Keratinocyte (primary cell): ENCODE results near the gene NRXN2. TPM values are rescaled to one million over a fixed set of nuclear protein-coding genes. Genes with fewer than 3 reads are reported as not detected.

ENCODE experiments used
- DNase-seq: peaks from one replicate; pipeline ENCODE4 v3.0.0-alpha.2; 2011; ENCODE audit warnings: low read depth, missing footprints, low spot score
- FAIRE-seq: peaks from 2 replicates; lab custom pipeline; 2011; peaks lifted over from hg19 to GRCh38; lab: Jason Lieb, UNC
- H2AFZ ChIP-seq: 2 replicates; pipeline ENCODE4 v1.6.0; 2012; ENCODE audit warnings: low read length, control low read depth, inconsistent platforms; ENCODE audit not compliant: control insufficient read depth
- H3K27ac ChIP-seq: 2 replicates; pipeline ENCODE4 v1.5.1; 2011; ENCODE audit warnings: low read length; ENCODE audit not compliant: control insufficient read depth, insufficient read depth
- H3K27me3 ChIP-seq: 3 replicates; pipeline ENCODE4 v1.6.0; 2011; ENCODE audit warnings: low read length; ENCODE audit not compliant: control insufficient read depth, insufficient read depth; ENCODE audit errors: extremely low read depth
- H3K36me3 ChIP-seq, 2 experiments: 2 replicates in 1 of 2; 3 replicates in 1 of 2; pipeline ENCODE4 v1.5.1; 2011; ENCODE audit warnings: low read length in 2 of 2, mild to moderate bottlenecking in 1 of 2; ENCODE audit not compliant: control insufficient read depth in 2 of 2, insufficient read depth in 2 of 2; ENCODE audit errors: extremely low read depth in 1 of 2
- H3K4me1 ChIP-seq: 3 replicates; pipeline ENCODE4 v1.5.1; 2011; ENCODE audit warnings: low read length; ENCODE audit not compliant: control insufficient read depth, insufficient read depth; ENCODE audit errors: extremely low read depth
- H3K4me2 ChIP-seq: 3 replicates; pipeline ENCODE4 v1.6.0; 2011; ENCODE audit warnings: low read depth, low read length; ENCODE audit not compliant: control insufficient read depth, insufficient read depth; ENCODE audit errors: extremely low read depth
- H3K4me3 ChIP-seq, 3 experiments: fragments of 200-600 bp in 1 of 3; sonication (generic) in 1 of 3; 2 replicates in 2 of 3; 3 replicates in 1 of 3; pipeline ENCODE4 v1.5.1; 2011 to 2016; ENCODE audit warnings: low read length in 3 of 3, mild to moderate bottlenecking in 3 of 3, control low read depth in 2 of 3, inconsistent platforms in 1 of 3, low read depth in 1 of 3, mixed read lengths in 1 of 3, mixed run types in 1 of 3, moderate library complexity in 1 of 3; ENCODE audit not compliant: control insufficient read depth in 2 of 3, insufficient read depth in 2 of 3; ENCODE audit errors: extremely low read depth in 1 of 3
- H3K79me2 ChIP-seq: 2 replicates; pipeline ENCODE4 v1.6.0; 2012; ENCODE audit warnings: low read length; ENCODE audit not compliant: control insufficient read depth, insufficient read depth
- H3K9ac ChIP-seq: 3 replicates; pipeline ENCODE4 v1.6.0; 2011; ENCODE audit warnings: low read length; ENCODE audit not compliant: control insufficient read depth, insufficient read depth; ENCODE audit errors: extremely low read depth
- H3K9me1 ChIP-seq: 3 replicates; pipeline ENCODE4 v1.6.0; 2011; ENCODE audit warnings: low read length; ENCODE audit not compliant: control insufficient read depth, insufficient read depth; ENCODE audit errors: extremely low read depth
- H3K9me3 ChIP-seq: 2 replicates; pipeline ENCODE4 v1.5.1; 2012; ENCODE audit warnings: low read depth, low read length; ENCODE audit not compliant: control insufficient read depth
- H4K20me1 ChIP-seq: 3 replicates; pipeline ENCODE4 v1.6.0; 2011; ENCODE audit warnings: low read length; ENCODE audit not compliant: control insufficient read depth, insufficient read depth; ENCODE audit errors: extremely low read depth
- EZH2 ChIP-seq: IDR thresholded peaks from one replicate; pipeline ENCODE4 v1.6.1; 2012; ENCODE audit warnings: inconsistent platforms, mild to moderate bottlenecking, low read length, moderate library complexity
- dilution Hi-C: fragments of 300-500 bp; cut with MboI; formaldehyde crosslinking; loops from one replicate; pipeline ENCODE4 v1.7.0; 2020; ENCODE audit warnings: low sequenced_read_pairs; ENCODE audit not compliant: extremely low pct_ligation_motif_present
- polyA plus RNA-seq, 5 experiments: library from polyadenylated mRNA; depleted of rRNA in 3 of 5; stranded (reverse) in 3 of 5; stranded (forward) in 1 of 5; unstranded in 1 of 5; fragments of >200 nt; gene quantifications; 1 replicate in 1 of 5; 2 replicates in 3 of 5; 3 replicates in 1 of 5; pipeline versions ENCODE4 v1.2.1 to v1.2.3, GENCODE V29; 2011 to 2012; ENCODE audit warnings: missing spikeins in 2 of 5, low read depth in 1 of 5, low replicate concordance in 1 of 5
- TF ChIP-seq, protein P1 (sequence below), 3 experiments: IDR thresholded peaks in 1 of 3; conservative IDR thresholded peaks in 1 of 3; optimal IDR thresholded peaks in 1 of 3; 2 replicates in 2 of 3; 3 replicates in 1 of 3; pipeline versions ENCODE3 to v1.5.1; 2011; ENCODE audit warnings: low read length in 3 of 3, mild to moderate bottlenecking in 3 of 3, moderate library complexity in 2 of 3, control low read depth in 1 of 3, inconsistent platforms in 1 of 3; ENCODE audit not compliant: insufficient read depth in 2 of 3; ENCODE audit errors: extremely low read depth in 1 of 3

The NRXN2 gene
- polyA plus RNA-seq, 1 donor (not counting 4 experiments of a cell fraction or from before 2014, with no cell fraction given): not detected

DNA sequence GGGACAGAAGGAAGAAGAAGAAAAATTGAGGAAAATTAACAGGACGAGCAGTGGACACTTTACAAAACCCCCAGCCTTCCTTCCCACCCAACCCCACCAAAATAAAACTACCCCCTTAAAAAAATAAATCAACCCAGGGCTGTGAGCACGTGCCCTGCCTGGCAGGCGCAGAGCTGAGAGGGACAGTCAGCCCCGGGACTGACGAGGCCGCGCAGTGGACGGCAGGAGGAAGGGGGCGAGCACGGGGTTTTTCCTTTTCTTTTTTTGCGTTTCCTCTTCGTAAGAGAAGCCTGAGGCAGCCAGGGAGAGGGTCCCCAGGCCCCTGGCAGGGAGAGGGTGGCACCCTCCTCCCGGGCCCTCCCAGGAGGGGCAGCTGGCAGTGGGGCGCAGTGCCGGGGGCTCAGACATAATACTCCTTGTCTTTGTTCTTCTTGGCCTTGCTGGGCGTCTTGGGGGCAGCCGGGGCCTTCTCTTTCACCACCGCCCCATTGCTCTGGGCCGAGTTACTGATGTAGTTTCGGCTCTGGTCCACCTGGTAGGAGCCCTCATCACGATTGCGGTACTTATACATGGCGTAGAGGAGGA is 116.1 kb downstream of the NRXN2 start:
- H3K9me3 ChIP-seq: no peaks in the 10 kb centered on the region
- H3K27me3 ChIP-seq: peaks cover 41% of the 10 kb centered on the region
- no peak overlapping the region for H3K9ac ChIP-seq
- H2AFZ ChIP-seq: no peak overlapping the region
- no peak for TF ChIP-seq EZH2
- TF ChIP-seq, protein P1, sequence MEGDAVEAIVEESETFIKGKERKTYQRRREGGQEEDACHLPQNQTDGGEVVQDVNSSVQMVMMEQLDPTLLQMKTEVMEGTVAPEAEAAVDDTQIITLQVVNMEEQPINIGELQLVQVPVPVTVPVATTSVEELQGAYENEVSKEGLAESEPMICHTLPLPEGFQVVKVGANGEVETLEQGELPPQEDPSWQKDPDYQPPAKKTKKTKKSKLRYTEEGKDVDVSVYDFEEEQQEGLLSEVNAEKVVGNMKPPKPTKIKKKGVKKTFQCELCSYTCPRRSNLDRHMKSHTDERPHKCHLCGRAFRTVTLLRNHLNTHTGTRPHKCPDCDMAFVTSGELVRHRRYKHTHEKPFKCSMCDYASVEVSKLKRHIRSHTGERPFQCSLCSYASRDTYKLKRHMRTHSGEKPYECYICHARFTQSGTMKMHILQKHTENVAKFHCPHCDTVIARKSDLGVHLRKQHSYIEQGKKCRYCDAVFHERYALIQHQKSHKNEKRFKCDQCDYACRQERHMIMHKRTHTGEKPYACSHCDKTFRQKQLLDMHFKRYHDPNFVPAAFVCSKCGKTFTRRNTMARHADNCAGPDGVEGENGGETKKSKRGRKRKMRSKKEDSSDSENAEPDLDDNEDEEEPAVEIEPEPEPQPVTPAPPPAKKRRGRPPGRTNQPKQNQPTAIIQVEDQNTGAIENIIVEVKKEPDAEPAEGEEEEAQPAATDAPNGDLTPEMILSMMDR (optimal IDR thresholded peaks at IDR 0.05 in 1 of 3, IDR thresholded peaks at IDR 0.05 in 1 of 3, conservative IDR thresholded peaks at IDR 0.05 in 1 of 3; ENCODE audit: extremely low read depth in 1 of 3, insufficient read depth in 2 of 3, low read length in 3 of 3): no peak
- H3K27ac ChIP-seq: no peak overlapping the region
- no peaks in the 10 kb centered on the region for H3K36me3 ChIP-seq
- FAIRE-seq: no peak
- H3K9me1 ChIP-seq: no peaks in the 10 kb centered on the region
- no peaks in the 10 kb centered on the region for H3K4me1 ChIP-seq
- H3K4me3 ChIP-seq: no peak overlapping the region
- no peaks in the 10 kb centered on the region for H4K20me1 ChIP-seq
- H3K79me2 ChIP-seq: no peaks in the 10 kb centered on the region
- no peak overlapping the region for H3K4me2 ChIP-seq
- no peak for DNase-seq
- dilution Hi-C loops: no loop called here

GRCh38 chr11:64605656-64606585 is 117.1 kb downstream of the NRXN2 start:
- Histone ChIP-seq H4K20me1 (no peaks in the 10 kb centered on the region), H3K9me3 (no peaks in the 10 kb centered on the region), H3K4me3 (no peak overlapping the region), H3K27ac (no peak overlapping the region), H3K79me2 (no peaks in the 10 kb centered on the region), H2AFZ (no peak overlapping the region), H3K4me2 (no peak overlapping the region), H3K9ac (no peak overlapping the region), H3K36me3 (no peaks in the 10 kb centered on the region), H3K9me1 (no peaks in the 10 kb centered on the region), H3K4me1 (no peaks in the 10 kb centered on the region), H3K27me3 (peaks cover 41% of the 10 kb centered on the region)
- FAIRE-seq (no peak), DNase-seq (no peak)
- no peak for TF ChIP-seq EZH2
- TF ChIP-seq, protein P1 (optimal IDR thresholded peaks at IDR 0.05 in 1 of 3, IDR thresholded peaks at IDR 0.05 in 1 of 3, conservative IDR thresholded peaks at IDR 0.05 in 1 of 3; ENCODE audit: extremely low read depth in 1 of 3, insufficient read depth in 2 of 3, low read length in 3 of 3): no peak
- dilution Hi-C loops: no loop called here
